Fibroblast of mammary gland (primary cell): Measurements from ENCODE around the gene JAM3.

Experiments
- DNase-seq: peaks from one replicate; pipeline ENCODE4 v3.0.0-alpha.2; 2010; ENCODE audit warnings: low read depth
- H3K4me3 ChIP-seq: 2 replicates; pipeline ENCODE4 v1.5.1; 2011; ENCODE audit warnings: low read depth, mild to moderate bottlenecking, low read length, moderate library complexity; ENCODE audit not compliant: control insufficient read depth
- CTCF ChIP-seq: conservative IDR thresholded peaks from 2 replicates; pipeline ENCODE4 v1.5.1; 2011; ENCODE audit warnings: low read depth, low read length, inconsistent platforms; ENCODE audit not compliant: control insufficient read depth, insufficient read depth

The JAM3 gene

GRCh38 chr11:134068829-134069425, at the start of gene JAM3:
Gene JAM3, plus strand, starts transcription at chr11:134069072. Its CDS starts 12 bp downstream, at chr11:134069084.
- DNase-seq = peak; percentile 89
- peak within 1 kb of the TSS; percentile 81 for H3K4me3 ChIP-seq
- no peak for TF ChIP-seq CTCF

- DNase-seq = no peak
- H3K4me3 ChIP-seq = no peak overlapping the region
- no peak for TF ChIP-seq CTCF
Measured at GRCh38 chr11:134019500-134019899, 49.4 kb upstream of the JAM3 start.

- TF ChIP-seq CTCF = no peak
- DNase-seq = no peak
- no peak overlapping the region for H3K4me3 ChIP-seq
Measured at GRCh38 chr11:134020598-134020997, 48.3 kb upstream of the JAM3 start.

GRCh38 chr11:134021326-134021725, 47.5 kb upstream of the JAM3 start:
- TF ChIP-seq CTCF = no peak
- no peak overlapping the region for H3K4me3 ChIP-seq

GRCh38 chr11:134022748-134023147, 46.1 kb upstream of the JAM3 start:
- H3K4me3 ChIP-seq = no peak overlapping the region
- no peak for DNase-seq
- TF ChIP-seq CTCF = no peak

More at GRCh38 chr11:134021326-134021725, 47.5 kb upstream of the JAM3 start:
- DNase-seq = no peak

- DNase-seq = peak; percentile 51
- no peak for TF ChIP-seq CTCF
Measured at GRCh38 chr11:134024420-134025081, 44.3 kb upstream of the JAM3 start.

More at GRCh38 chr11:134024420-134025081, 44.3 kb upstream of the JAM3 start:
- no peak overlapping the region for H3K4me3 ChIP-seq
